WERI-Rb-1 (cell line): ENCODE measurements around the gene FEM1B.

Source experiments
- DNase-seq: peaks from one replicate; pipeline ENCODE4 v3.0.0-alpha.2; 2020
- H3K27ac ChIP-seq: fragments of 250-450 bp; sonication (Bioruptor Pico); 2 replicates; pipeline ENCODE4 v1.5.1; 2020; ENCODE audit warnings: mild to moderate bottlenecking, moderate library complexity
- H3K27me3 ChIP-seq: fragments of 250-450 bp; sonication (Bioruptor Pico); 2 replicates; pipeline ENCODE4 v1.5.1; 2021; ENCODE audit warnings: mild to moderate bottlenecking, low read depth, moderate library complexity; ENCODE audit not compliant: insufficient read depth, severe bottlenecking
- H3K36me3 ChIP-seq: fragments of 250-450 bp; sonication (Bioruptor Pico); 2 replicates; pipeline ENCODE4 v1.5.1; 2020; ENCODE audit warnings: mild to moderate bottlenecking, moderate library complexity
- H3K4me3 ChIP-seq: 2 replicates; pipeline ENCODE4 v1.5.1; 2011; ENCODE audit warnings: low read depth, mild to moderate bottlenecking, control low read depth, low read length
- H3K9me3 ChIP-seq: fragments of 250-450 bp; sonication (Bioruptor Pico); 2 replicates; pipeline ENCODE4 v1.5.1; 2021; ENCODE audit warnings: mild to moderate bottlenecking, moderate library complexity; ENCODE audit not compliant: severe bottlenecking
- TF ChIP-seq, protein P1 (sequence below): IDR thresholded peaks from 2 replicates; pipeline ENCODE4 v1.5.1; 2011; ENCODE audit warnings: low read depth, mild to moderate bottlenecking, control low read depth, inconsistent platforms, low read length

FEM1B gene

DNA sequence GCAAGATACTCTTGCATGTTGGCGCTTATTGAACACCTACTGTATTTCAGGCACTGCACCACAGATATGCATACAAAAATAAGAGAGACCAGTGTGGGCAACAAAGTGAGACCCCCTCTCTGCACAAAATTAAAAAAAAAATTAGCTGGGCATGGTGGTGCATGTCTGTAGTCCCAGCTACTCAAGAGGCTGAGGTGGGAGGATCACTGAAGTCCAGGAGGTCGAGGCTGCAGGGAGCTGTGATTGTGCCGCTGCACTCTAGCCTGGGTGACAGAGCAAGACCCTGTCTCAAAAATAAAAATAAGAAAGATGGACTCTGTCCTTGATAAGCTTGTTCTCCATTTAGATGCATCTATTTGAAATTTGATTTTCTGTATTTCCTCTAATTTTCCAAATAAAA, 20.8 kb downstream of the FEM1B start:
- TF ChIP-seq, protein P1, sequence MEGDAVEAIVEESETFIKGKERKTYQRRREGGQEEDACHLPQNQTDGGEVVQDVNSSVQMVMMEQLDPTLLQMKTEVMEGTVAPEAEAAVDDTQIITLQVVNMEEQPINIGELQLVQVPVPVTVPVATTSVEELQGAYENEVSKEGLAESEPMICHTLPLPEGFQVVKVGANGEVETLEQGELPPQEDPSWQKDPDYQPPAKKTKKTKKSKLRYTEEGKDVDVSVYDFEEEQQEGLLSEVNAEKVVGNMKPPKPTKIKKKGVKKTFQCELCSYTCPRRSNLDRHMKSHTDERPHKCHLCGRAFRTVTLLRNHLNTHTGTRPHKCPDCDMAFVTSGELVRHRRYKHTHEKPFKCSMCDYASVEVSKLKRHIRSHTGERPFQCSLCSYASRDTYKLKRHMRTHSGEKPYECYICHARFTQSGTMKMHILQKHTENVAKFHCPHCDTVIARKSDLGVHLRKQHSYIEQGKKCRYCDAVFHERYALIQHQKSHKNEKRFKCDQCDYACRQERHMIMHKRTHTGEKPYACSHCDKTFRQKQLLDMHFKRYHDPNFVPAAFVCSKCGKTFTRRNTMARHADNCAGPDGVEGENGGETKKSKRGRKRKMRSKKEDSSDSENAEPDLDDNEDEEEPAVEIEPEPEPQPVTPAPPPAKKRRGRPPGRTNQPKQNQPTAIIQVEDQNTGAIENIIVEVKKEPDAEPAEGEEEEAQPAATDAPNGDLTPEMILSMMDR: no peak
- Histone ChIP-seq H3K36me3 (0 out of 2 replicates have a peak, but pooled peaks cover 1% of the 10 kb centered on the region), H3K4me3 (no peak overlapping the region), H3K9me3 (no peaks in the 10 kb centered on the region), H3K27ac (no peak overlapping the region), H3K27me3 (no peaks in the 10 kb centered on the region)
- no peak for DNase-seq

DNA sequence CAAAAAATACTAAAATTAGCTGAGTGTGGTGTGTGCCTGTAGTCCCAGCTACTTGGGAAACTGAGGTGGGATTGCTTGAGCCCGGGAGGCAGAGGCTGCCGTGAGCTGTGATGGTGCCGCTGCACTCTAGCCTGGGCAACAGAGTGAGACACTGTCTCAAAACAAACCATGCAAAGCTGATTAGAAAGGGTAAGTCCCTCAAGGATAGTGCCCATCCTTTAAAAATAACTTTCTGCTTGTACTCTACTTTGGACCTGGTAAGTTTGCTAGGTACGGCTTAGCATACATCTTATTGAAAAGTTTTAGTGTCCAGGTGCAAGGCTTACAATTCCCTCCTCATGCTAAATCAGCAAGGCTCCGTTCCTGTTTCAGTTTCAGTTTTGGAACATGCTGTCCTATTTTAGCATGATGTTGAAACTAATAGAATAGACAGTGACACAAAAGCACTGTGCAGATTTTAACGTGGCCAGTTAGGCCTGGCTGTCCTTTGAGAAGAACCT, 21.4 kb downstream of the FEM1B start:
- TF ChIP-seq, protein P1: no peak
- Histone ChIP-seq H3K27me3 (no peaks in the 10 kb centered on the region), H3K27ac (no peak overlapping the region), H3K36me3 (no peaks in the 10 kb centered on the region), H3K9me3 (no peaks in the 10 kb centered on the region), H3K4me3 (no peak overlapping the region)
- DNase-seq: no peak

DNA sequence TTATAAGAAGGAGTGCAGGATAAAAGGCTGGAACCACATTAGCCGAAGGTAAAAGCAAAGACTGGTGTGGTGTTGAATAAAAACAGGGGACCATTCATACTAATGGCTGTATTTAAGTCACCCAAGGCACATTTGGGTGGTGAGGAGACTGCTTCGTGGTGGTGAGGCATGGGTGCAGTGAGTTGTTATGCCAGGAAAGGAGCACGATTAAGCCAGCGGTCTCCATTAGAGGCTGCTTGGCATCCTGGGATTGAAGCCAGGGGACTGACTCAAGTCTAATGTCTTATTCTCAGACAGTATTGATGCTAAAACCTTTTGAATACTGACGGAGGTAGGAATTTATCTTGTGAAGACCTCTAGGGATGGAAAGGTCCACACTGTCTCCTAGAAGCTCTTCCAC, 21.9 kb downstream of the FEM1B start:
- TF ChIP-seq, protein P1: no peak
- H3K27ac ChIP-seq: no peak overlapping the region
- H3K9me3 ChIP-seq: no peaks in the 10 kb centered on the region
- no peak overlapping the region for H3K4me3 ChIP-seq
- no peaks in the 10 kb centered on the region for H3K36me3 ChIP-seq
- no peak for DNase-seq
- H3K27me3 ChIP-seq: no peaks in the 10 kb centered on the region

DNA sequence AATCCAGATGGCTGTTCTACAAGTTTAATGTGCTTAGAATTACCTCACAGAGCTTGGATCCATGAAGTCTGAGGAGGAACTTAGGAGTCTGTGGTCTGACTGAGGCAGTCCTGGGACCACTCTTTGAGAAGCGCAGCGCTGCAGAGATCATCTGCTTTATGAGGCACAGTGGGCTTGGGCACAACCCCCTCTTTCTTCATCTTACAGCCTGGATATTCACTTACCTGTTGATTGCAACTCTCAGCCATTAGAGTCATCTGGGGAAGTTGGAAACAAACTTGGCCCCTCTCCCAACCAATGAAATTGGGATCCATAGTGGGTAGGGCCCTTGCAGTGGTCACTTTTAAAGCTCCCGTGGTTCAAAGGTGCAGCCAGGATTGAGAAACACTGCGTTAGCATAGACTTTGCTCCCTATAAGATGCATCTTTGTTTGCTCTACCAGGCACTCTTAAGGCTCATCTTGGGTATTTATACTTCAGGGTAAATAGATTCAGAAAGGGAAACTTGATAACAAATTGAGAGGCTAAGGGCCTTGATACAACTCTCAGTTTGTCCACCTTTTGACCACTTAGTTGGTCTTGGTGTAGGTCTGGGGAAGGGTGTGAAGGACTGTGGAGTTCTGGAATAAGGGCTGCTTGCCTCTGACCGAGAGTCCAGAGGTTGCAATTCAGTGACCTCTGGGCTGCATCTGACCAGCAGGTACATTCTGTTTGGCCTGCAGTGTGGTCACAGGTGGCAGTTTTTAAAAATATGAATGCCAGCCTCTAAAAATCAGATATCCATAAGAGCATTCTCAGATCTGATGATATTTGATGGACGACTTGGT, 22.8 kb downstream of the FEM1B start:
- Histone ChIP-seq H3K27me3 (no peaks in the 10 kb centered on the region), H3K9me3 (no peaks in the 10 kb centered on the region), H3K4me3 (no peak overlapping the region), H3K27ac (no peak overlapping the region), H3K36me3 (no peaks in the 10 kb centered on the region)
- no peak for DNase-seq
- TF ChIP-seq, protein P1: no peak

DNA sequence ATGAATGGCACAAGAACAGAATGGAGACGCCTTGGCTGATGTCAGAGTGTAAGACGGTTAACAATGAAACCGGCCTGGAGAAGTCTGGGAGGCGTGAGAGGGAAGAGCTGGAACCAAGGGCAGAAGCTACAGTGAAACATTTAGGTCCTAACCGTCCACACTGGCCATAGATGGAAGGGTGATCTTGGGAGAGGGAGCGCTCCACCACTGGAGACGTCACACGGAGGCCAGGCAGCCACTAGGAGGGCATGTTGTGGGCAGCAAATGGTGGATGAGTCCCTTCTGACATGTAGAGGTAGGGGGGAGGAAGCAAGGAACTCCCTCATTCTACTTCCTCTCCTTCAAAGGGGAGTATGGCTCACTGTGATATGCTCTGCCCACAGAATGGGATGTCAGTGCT, 23.8 kb downstream of the FEM1B start:
- Histone ChIP-seq H3K4me3 (no peak overlapping the region), H3K9me3 (no peaks in the 10 kb centered on the region), H3K27me3 (no peaks in the 10 kb centered on the region), H3K36me3 (no peaks in the 10 kb centered on the region), H3K27ac (no peak overlapping the region)
- TF ChIP-seq, protein P1: no peak
- no peak for DNase-seq
